ENCODE data around the gene NCK2.

- TF ChIP-seq, protein P1, sequence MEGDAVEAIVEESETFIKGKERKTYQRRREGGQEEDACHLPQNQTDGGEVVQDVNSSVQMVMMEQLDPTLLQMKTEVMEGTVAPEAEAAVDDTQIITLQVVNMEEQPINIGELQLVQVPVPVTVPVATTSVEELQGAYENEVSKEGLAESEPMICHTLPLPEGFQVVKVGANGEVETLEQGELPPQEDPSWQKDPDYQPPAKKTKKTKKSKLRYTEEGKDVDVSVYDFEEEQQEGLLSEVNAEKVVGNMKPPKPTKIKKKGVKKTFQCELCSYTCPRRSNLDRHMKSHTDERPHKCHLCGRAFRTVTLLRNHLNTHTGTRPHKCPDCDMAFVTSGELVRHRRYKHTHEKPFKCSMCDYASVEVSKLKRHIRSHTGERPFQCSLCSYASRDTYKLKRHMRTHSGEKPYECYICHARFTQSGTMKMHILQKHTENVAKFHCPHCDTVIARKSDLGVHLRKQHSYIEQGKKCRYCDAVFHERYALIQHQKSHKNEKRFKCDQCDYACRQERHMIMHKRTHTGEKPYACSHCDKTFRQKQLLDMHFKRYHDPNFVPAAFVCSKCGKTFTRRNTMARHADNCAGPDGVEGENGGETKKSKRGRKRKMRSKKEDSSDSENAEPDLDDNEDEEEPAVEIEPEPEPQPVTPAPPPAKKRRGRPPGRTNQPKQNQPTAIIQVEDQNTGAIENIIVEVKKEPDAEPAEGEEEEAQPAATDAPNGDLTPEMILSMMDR (IDR thresholded peaks at IDR 0.05) = peak in 2 of 4 experiments; percentile 9 to 11
- TF ChIP-seq POLR2A (IDR thresholded peaks at IDR 0.05) = no peak
Observed at GRCh38 chr2:105789745-105790460, 45.2 kb downstream of the NCK2 start.
